Loucy (cell line): Measurements from ENCODE around the gene PRM2.

Source experiments
- EZH2phosphoT487 ChIP-seq: fragments of 200-600 bp; IDR thresholded peaks from 2 replicates; pipeline ENCODE4 v1.6.1; 2018; ENCODE audit warnings: antibody characterized with exemption, mild to moderate bottlenecking, moderate library complexity, borderline replicate concordance
- TF ChIP-seq, protein P1 (sequence below): fragments of 200-600 bp; sonication (generic); conservative IDR thresholded peaks from 2 replicates; pipeline ENCODE4 v1.5.1; 2014; ENCODE audit warnings: mild to moderate bottlenecking, antibody characterized with exemption, low read length

DNA sequence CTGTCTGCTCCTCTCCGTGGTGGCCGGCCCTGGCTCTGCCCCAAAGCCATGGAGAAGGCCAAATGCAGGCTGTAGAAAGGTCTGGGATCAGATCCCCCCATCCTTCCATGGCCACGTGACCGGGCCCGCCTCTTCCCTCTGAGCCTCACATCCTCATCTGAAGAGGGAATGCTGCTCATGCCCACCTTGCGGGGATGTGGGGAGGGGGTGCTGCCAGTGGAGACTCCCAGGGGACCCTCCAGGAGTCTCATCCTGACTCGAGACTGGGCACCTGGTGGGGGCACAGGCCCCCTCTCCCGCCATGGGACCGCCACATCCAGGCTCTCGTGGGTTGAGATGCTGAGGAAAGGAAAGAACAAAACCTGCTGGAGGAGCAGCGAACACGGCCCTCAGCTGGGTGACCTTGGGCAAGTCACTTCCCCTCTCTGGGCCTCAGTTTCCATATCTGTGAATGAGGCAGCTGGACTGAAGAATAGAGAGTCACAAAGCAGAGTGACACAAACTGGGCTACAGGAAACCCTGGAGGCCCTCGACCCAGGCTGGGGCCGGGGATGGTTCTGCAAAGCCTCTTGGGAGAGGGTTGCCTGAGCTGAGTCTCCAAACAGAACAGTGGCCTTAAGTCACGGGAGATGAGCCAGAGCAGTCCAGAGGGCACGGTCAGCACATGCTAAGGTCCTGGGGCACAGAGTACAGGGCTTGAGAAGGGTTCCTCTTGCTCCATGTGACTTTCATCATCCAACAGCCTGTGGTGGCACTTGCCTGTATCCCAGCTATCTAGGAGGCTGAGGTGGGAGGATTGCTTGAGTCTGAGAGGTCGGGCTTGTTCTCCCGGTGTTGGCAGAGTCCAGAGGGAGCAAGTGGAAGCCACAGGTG lies 50.4 kb downstream of the PRM2 start:
- TF ChIP-seq, protein P1, sequence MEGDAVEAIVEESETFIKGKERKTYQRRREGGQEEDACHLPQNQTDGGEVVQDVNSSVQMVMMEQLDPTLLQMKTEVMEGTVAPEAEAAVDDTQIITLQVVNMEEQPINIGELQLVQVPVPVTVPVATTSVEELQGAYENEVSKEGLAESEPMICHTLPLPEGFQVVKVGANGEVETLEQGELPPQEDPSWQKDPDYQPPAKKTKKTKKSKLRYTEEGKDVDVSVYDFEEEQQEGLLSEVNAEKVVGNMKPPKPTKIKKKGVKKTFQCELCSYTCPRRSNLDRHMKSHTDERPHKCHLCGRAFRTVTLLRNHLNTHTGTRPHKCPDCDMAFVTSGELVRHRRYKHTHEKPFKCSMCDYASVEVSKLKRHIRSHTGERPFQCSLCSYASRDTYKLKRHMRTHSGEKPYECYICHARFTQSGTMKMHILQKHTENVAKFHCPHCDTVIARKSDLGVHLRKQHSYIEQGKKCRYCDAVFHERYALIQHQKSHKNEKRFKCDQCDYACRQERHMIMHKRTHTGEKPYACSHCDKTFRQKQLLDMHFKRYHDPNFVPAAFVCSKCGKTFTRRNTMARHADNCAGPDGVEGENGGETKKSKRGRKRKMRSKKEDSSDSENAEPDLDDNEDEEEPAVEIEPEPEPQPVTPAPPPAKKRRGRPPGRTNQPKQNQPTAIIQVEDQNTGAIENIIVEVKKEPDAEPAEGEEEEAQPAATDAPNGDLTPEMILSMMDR: no peak
- no peak for TF ChIP-seq EZH2phosphoT487
